Testis (tissue), 3 donors: ENCODE results near the gene SPSB1. TPM values are rescaled to one million over a fixed set of nuclear protein-coding genes. Genes with fewer than 3 reads are reported as not detected.

Experiments
- DNase-seq: peaks from one replicate; pipeline ENCODE4 v3.0.0-alpha.2; 2019
- H3K27ac ChIP-seq, 2 donors: fragments of 200-600 bp; sonication (generic); one replicate each; pipeline ENCODE4 v1.5.1; 2019
- H3K27me3 ChIP-seq: fragments of 200-600 bp; sonication (generic); one replicate; pipeline ENCODE4 v1.5.1; 2019
- H3K36me3 ChIP-seq: fragments of 200-600 bp; sonication (generic); one replicate; pipeline ENCODE4 v1.5.1; 2017; ENCODE audit warnings: low read depth; ENCODE audit errors: missing control alignments
- H3K4me1 ChIP-seq: fragments of 200-600 bp; sonication (generic); one replicate; pipeline ENCODE4 v1.5.1; 2019
- H3K4me3 ChIP-seq, 2 donors: fragments of 200-600 bp; sonication (generic); one replicate each; pipeline ENCODE4 v1.5.1; 2017 to 2019
- H3K9me3 ChIP-seq: fragments of 200-600 bp; sonication (generic); one replicate; pipeline ENCODE4 v1.5.1; 2017
- POLR2A ChIP-seq: fragments of 450-650 bp; IDR thresholded peaks from one replicate; pipeline ENCODE4 v1.6.1; 2017; ENCODE audit warnings: antibody characterized with exemption, mild to moderate bottlenecking, moderate library complexity
- WGBS, 2 donors: methylation state at CpG; one replicate each; pipeline ENCODE4 v1.1.5; 2018; 5-methylcytosine and 5-hydroxymethylcytosine counted together
- intact Hi-C: fragments of 100-400 bp; cut with DNase I; formaldehyde crosslinking; loops from one replicate; pipeline ENCODE4 v1.15.1; 2023; ENCODE audit warnings: low total_unique reads
- polyA plus RNA-seq: library from polyadenylated mRNA; stranded (reverse); fragments of 350-450 nt; fragmentation: Illumina TruSeq; extraction: RNeasy Lipid Tissue Mini Kit (QIAGEN cat#74804); gene quantifications from one replicate; pipeline ENCODE4 v1.2.3, GENCODE V29; 2014; ENCODE audit warnings: low read depth, low replicate concordance; ENCODE audit not compliant: insufficient read depth
- total RNA-seq, 2 donors: library from RNA; depleted of rRNA; stranded (reverse); fragments of >200 nt; gene quantifications; one replicate each; pipeline ENCODE4 v1.2.3, GENCODE V29; 2016
- TF ChIP-seq, protein P1 (sequence below), 3 experiments: fragments of 450-650 bp in 2 of 3; fragments of 200-600 bp in 1 of 3; sonication (generic) in 1 of 3; IDR thresholded peaks; one replicate each; pipeline ENCODE4 v1.5.1; 2016 to 2019; ENCODE audit warnings: antibody characterized with exemption in 3 of 3, mild to moderate bottlenecking in 2 of 3, moderate library complexity in 1 of 3

SPSB1 gene
- total and polyA plus RNA-seq, 3 donors from 2014 or later = 19.8 to 37.9 (median 30.0) TPM

DNA sequence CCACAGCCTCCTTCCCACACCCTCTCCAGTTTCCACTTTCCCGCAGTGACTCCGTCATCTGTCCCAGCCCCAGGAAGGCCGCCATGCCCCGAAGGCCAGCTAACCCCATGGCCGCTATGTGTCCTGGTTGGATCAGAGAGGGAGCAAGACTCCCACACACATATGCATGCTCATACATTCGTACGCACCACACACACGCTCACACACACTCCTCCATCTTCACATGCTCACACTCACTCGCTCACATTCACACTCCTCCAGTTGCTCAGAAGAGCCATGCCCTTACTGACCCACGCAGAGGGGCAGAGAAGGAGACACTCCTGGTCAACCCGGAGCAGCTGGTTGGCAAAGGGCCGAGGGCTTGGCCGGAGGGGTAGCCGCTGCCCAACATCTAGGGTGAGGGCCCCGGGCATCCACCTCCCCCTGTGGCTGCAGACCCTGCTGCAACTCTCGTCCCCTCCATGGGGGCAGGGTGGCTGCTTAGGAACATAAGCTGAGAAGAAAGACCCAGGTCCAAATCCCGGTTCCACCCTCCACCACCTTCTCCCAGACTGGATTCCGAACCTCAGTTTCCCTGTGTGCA, 124.3 kb downstream of the SPSB1 start:
- no peak for DNase-seq
- no peak overlapping the region for H3K27ac ChIP-seq
- no peaks in the 10 kb centered on the region for H3K27me3 ChIP-seq
- 95 to 96% methylated on average over 14 to 18 of the region's 18 CpGs for WGBS, 2 donors
- H3K4me1 ChIP-seq = peaks cover 29% of the 10 kb centered on the region
- intact Hi-C loops = no loop called here
- no peaks in the 10 kb centered on the region for H3K9me3 ChIP-seq
- no peak overlapping the region for H3K4me3 ChIP-seq
- H3K36me3 ChIP-seq = no peaks in the 10 kb centered on the region
- TF ChIP-seq, protein P1, sequence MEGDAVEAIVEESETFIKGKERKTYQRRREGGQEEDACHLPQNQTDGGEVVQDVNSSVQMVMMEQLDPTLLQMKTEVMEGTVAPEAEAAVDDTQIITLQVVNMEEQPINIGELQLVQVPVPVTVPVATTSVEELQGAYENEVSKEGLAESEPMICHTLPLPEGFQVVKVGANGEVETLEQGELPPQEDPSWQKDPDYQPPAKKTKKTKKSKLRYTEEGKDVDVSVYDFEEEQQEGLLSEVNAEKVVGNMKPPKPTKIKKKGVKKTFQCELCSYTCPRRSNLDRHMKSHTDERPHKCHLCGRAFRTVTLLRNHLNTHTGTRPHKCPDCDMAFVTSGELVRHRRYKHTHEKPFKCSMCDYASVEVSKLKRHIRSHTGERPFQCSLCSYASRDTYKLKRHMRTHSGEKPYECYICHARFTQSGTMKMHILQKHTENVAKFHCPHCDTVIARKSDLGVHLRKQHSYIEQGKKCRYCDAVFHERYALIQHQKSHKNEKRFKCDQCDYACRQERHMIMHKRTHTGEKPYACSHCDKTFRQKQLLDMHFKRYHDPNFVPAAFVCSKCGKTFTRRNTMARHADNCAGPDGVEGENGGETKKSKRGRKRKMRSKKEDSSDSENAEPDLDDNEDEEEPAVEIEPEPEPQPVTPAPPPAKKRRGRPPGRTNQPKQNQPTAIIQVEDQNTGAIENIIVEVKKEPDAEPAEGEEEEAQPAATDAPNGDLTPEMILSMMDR (IDR thresholded peaks at IDR 0.05) = no peak
- TF ChIP-seq POLR2A = no peak

DNA sequence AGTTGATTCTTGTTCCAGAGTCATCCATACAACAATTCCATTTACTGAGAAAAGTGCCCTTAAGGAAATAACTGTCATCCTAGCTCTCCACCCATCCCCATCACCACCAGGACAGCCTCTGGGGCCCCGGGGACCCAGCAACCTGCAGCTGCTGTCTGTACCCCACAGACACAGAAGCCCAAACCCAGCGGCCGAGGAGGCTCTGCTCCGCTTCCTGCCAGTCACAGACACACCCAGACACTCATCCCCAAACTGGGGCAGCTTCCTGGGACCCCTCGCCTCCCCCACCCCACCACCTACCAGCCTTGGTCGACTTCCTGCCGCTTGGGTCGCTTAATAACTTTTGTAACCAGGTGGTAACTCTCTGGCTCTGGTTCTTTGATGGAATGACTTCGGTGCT, 125.0 kb downstream of the SPSB1 start:
- 82 to 88% methylated on average over 9 of the region's 9 CpGs for WGBS, 2 donors
- no peak for DNase-seq
- H3K27me3 ChIP-seq = no peaks in the 10 kb centered on the region

DNA sequence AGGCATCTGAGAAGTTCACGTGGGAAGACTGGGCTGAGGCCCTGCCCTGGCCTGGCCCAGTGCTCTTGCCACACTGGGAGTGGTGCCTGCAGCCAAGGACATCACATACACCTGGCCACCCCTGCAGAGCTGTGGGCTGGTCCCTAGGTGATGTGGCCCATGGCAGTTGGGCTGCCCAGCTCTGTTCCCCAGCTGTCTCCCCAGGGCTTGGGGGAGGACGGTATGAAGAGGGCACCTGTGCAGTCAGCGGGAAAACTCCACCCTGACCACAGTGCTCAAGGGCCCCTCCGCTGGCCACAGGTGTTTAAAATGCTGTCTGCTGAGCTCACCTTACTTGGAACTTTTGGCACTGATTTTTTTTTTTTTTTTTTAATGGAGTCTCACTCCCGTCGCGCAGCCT, 126.2 kb downstream of the SPSB1 start:
- intact Hi-C loops = no loop called here
- Histone ChIP-seq H3K36me3 (no peaks in the 10 kb centered on the region), H3K4me3 (no peak overlapping the region), H3K27me3 (no peaks in the 10 kb centered on the region), H3K4me1 (peaks cover 11% of the 10 kb centered on the region), H3K9me3 (no peaks in the 10 kb centered on the region), H3K27ac (no peak overlapping the region)
- TF ChIP-seq POLR2A = no peak
- TF ChIP-seq, protein P1 (IDR thresholded peaks at IDR 0.05) = no peak
- no peak for DNase-seq
- 96 to 98% methylated on average over 7 of the region's 7 CpGs for WGBS, 2 donors

More for the DNA sequence above, 125.0 kb downstream of the SPSB1 start:
- peaks cover 23% of the 10 kb centered on the region for H3K4me1 ChIP-seq
- intact Hi-C loops = no loop called here
- no peaks in the 10 kb centered on the region for H3K9me3 ChIP-seq
- H3K4me3 ChIP-seq = no peak overlapping the region
- no peaks in the 10 kb centered on the region for H3K36me3 ChIP-seq
- TF ChIP-seq POLR2A = no peak
- TF ChIP-seq, protein P1 (IDR thresholded peaks at IDR 0.05) = no peak
- H3K27ac ChIP-seq = no peak overlapping the region

Other genes starting within 250 kb of the SPSB1 start
- 10 to 100 TPM; 74.1 to 90.5 TPM for gene SLC2A5, start 223.3 kb upstream of the SPSB1 start, total RNA-seq
- 230 TPM for gene SLC2A5, start 223.3 kb upstream of the SPSB1 start, polyA plus RNA-seq
- 10 to 100 TPM in 1 of 2 donors, 1 to 10 TPM in 1; 8.8 to 11.7 TPM for gene GPR157, start 163.8 kb upstream of the SPSB1 start, total RNA-seq
- gene GPR157, start 163.8 kb upstream of the SPSB1 start, polyA plus RNA-seq = 4.1 TPM
- gene H6PD, start 58.1 kb upstream of the SPSB1 start, total RNA-seq = 10 to 100 TPM; 55.0 to 67.8 TPM
- gene H6PD, start 58.1 kb upstream of the SPSB1 start, polyA plus RNA-seq = 23.8 TPM
- 10 to 100 TPM; 16.3 to 17.4 TPM for gene SLC25A33, start 246.6 kb downstream of the SPSB1 start, total RNA-seq
- 26.0 TPM for gene SLC25A33, start 246.6 kb downstream of the SPSB1 start, polyA plus RNA-seq